ENCODE measurements around the gene PTPRN. TPM values are rescaled to one million over a fixed set of nuclear protein-coding genes. Genes with fewer than 3 reads are reported as not detected.

PTPRN gene
- polyA plus RNA-seq, 1 donor from 2014 or later, result 66.4 TPM

DNA sequence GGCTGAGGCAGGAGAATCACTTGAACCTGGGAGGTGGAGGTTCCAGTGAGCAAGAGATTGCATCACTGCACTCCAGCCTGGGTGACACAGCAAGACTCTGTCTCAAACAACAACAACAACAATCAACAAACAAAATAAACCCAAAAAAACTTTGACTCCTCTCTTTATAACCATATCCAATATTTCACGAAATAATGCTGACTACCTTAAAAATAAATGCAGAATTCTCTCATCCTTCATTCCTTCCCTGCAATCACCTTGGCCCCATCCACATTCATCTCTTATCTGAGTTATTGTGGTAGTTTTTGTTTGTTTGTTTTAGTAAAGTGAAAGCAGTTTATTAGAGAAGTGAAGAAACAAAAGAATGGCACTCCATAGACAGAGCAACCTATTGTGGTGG, 3.2 kb downstream of the PTPRN start:
- Histone ChIP-seq H3K4me3 (ENCODE audit: low read length) (no peak overlapping the region), H3K27ac (ENCODE audit: low read length) (no peak overlapping the region), H3K79me2 (replicated peaks; ENCODE audit: insufficient read depth, low read length) (no peaks in the 10 kb centered on the region), H3F3A (ENCODE audit: insufficient read depth, low read length, poor library complexity, severe bottlenecking) (no peaks in the 10 kb centered on the region), H3K4me2 (ENCODE audit: low read length) (no peak overlapping the region), H3K9ac (ENCODE audit: low read length) (no peak overlapping the region), H2AFZ (ENCODE audit: low read depth, low read length) (no peak overlapping the region), H3K9me2 (ENCODE audit: insufficient read depth, low read length) (no peaks in the 10 kb centered on the region), H3K9me3 (ENCODE audit: low read length) (no peaks in the 10 kb centered on the region), H3K27me3 (ENCODE audit: insufficient read depth, low read depth, low read length) (peaks cover 16% of the 10 kb centered on the region), H3K36me3 (ENCODE audit: insufficient read depth, low read length) (no peaks in the 10 kb centered on the region), H4K20me1 (ENCODE audit: insufficient read depth) (no peaks in the 10 kb centered on the region)
- TF ChIP-seq, protein P1, sequence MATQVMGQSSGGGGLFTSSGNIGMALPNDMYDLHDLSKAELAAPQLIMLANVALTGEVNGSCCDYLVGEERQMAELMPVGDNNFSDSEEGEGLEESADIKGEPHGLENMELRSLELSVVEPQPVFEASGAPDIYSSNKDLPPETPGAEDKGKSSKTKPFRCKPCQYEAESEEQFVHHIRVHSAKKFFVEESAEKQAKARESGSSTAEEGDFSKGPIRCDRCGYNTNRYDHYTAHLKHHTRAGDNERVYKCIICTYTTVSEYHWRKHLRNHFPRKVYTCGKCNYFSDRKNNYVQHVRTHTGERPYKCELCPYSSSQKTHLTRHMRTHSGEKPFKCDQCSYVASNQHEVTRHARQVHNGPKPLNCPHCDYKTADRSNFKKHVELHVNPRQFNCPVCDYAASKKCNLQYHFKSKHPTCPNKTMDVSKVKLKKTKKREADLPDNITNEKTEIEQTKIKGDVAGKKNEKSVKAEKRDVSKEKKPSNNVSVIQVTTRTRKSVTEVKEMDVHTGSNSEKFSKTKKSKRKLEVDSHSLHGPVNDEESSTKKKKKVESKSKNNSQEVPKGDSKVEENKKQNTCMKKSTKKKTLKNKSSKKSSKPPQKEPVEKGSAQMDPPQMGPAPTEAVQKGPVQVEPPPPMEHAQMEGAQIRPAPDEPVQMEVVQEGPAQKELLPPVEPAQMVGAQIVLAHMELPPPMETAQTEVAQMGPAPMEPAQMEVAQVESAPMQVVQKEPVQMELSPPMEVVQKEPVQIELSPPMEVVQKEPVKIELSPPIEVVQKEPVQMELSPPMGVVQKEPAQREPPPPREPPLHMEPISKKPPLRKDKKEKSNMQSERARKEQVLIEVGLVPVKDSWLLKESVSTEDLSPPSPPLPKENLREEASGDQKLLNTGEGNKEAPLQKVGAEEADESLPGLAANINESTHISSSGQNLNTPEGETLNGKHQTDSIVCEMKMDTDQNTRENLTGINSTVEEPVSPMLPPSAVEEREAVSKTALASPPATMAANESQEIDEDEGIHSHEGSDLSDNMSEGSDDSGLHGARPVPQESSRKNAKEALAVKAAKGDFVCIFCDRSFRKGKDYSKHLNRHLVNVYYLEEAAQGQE (IDR thresholded peaks at IDR 0.05; ENCODE audit: borderline replicate concordance), result no peak
- TF ChIP-seq EZH2 (IDR thresholded peaks at IDR 0.05; ENCODE audit: borderline replicate concordance, insufficient read depth, low read length, poor library complexity, severe bottlenecking), result no peak

DNA sequence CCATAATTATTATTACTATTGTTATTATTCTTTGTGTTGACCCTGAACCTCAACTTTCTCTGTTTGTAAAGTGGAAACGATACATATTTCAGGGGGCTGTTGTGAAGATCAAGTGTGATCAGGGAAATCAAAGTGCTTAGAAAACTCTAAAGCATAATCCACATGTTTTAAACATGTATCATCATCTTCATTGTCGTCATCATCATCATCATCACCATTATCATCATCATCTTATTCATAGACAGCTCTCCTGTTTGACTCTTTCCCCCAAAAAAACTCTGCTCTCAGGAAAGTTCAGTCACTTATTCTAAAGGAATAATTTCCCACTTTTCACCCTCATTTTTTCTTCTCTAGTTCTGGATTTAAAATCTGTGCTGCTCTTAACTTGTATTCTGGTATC, 5.0 kb downstream of the PTPRN start:
- Histone ChIP-seq H3K36me3 (ENCODE audit: insufficient read depth, low read length) (no peaks in the 10 kb centered on the region), H3K9ac (ENCODE audit: low read length) (no peak overlapping the region), H3F3A (ENCODE audit: insufficient read depth, low read length, poor library complexity, severe bottlenecking) (no peaks in the 10 kb centered on the region), H3K27ac (ENCODE audit: low read length) (no peak overlapping the region), H3K9me3 (ENCODE audit: low read length) (no peaks in the 10 kb centered on the region), H3K4me2 (ENCODE audit: low read length) (no peak overlapping the region), H2AFZ (ENCODE audit: low read depth, low read length) (no peak overlapping the region), H3K4me3 (ENCODE audit: low read length) (no peak overlapping the region), H4K20me1 (ENCODE audit: insufficient read depth) (no peaks in the 10 kb centered on the region), H3K79me2 (replicated peaks; ENCODE audit: insufficient read depth, low read length) (no peaks in the 10 kb centered on the region), H3K27me3 (ENCODE audit: insufficient read depth, low read depth, low read length) (peaks cover 9% of the 10 kb centered on the region), H3K9me2 (ENCODE audit: insufficient read depth, low read length) (no peaks in the 10 kb centered on the region)
- TF ChIP-seq POLR2AphosphoS5 (IDR thresholded peaks at IDR 0.05) (no peak), RAD21 (conservative IDR thresholded peaks at IDR 0.05) (no peak), TAF1 (IDR thresholded peaks at IDR 0.05; ENCODE audit: low read depth) (no peak), MXI1 (conservative IDR thresholded peaks at IDR 0.05; ENCODE audit: poor library complexity, severe bottlenecking) (no peak), EZH2 (IDR thresholded peaks at IDR 0.05; ENCODE audit: borderline replicate concordance, insufficient read depth, low read length, poor library complexity, severe bottlenecking) (no peak), EP300 (conservative IDR thresholded peaks at IDR 0.05; ENCODE audit: poor library complexity, severe bottlenecking) (no peak), SMC3 (conservative IDR thresholded peaks at IDR 0.05; ENCODE audit: poor library complexity) (no peak)
- TF ChIP-seq, protein P1 (IDR thresholded peaks at IDR 0.05; ENCODE audit: borderline replicate concordance), result no peak
- TF ChIP-seq, protein P2, sequence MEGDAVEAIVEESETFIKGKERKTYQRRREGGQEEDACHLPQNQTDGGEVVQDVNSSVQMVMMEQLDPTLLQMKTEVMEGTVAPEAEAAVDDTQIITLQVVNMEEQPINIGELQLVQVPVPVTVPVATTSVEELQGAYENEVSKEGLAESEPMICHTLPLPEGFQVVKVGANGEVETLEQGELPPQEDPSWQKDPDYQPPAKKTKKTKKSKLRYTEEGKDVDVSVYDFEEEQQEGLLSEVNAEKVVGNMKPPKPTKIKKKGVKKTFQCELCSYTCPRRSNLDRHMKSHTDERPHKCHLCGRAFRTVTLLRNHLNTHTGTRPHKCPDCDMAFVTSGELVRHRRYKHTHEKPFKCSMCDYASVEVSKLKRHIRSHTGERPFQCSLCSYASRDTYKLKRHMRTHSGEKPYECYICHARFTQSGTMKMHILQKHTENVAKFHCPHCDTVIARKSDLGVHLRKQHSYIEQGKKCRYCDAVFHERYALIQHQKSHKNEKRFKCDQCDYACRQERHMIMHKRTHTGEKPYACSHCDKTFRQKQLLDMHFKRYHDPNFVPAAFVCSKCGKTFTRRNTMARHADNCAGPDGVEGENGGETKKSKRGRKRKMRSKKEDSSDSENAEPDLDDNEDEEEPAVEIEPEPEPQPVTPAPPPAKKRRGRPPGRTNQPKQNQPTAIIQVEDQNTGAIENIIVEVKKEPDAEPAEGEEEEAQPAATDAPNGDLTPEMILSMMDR (IDR thresholded peaks at IDR 0.05; ENCODE audit: poor library complexity, severe bottlenecking), result no peak
